G401.6 (cell line): ENCODE results near the gene COL4A5.

Experiments used
- FAIRE-seq: peaks from 2 replicates; lab custom pipeline; 2012; peaks lifted over from hg19 to GRCh38; lab: Jason Lieb, UNC

COL4A5 gene

GRCh38 chrX:108641589-108642272, 202.1 kb downstream of the COL4A5 start:
- FAIRE-seq, result no peak

- FAIRE-seq, result no peak
These were observed 202.6 kb downstream of the COL4A5 start for GRCh38 chrX:108642273-108642628.

- no peak for FAIRE-seq
These were observed 225.1 kb downstream of the COL4A5 start for GRCh38 chrX:108664701-108665100.

- FAIRE-seq, result no peak
These were observed 226.5 kb downstream of the COL4A5 start for GRCh38 chrX:108666101-108666500.

- no peak for FAIRE-seq
These were observed 231.9 kb downstream of the COL4A5 start for GRCh38 chrX:108671526-108671925.

- no peak for FAIRE-seq
These were observed 257.1 kb downstream of the COL4A5 start for GRCh38 chrX:108696690-108697089.

- FAIRE-seq, result peak; percentile 76
These were observed 259.7 kb downstream of the COL4A5 start for GRCh38 chrX:108699368-108699767.

GRCh38 chrX:108701633-108702032, 262.0 kb downstream of the COL4A5 start:
- FAIRE-seq, result no peak

GRCh38 chrX:108702530-108702929, 262.9 kb downstream of the COL4A5 start:
- FAIRE-seq, result no peak

GRCh38 chrX:108704839-108705238, 265.2 kb downstream of the COL4A5 start:
- no peak for FAIRE-seq

- no peak for FAIRE-seq
These were observed 273.2 kb downstream of the COL4A5 start for GRCh38 chrX:108712886-108713285.

- no peak for FAIRE-seq
These were observed 282.9 kb downstream of the COL4A5 start for GRCh38 chrX:108722561-108722960.

GRCh38 chrX:108726748-108727147, 287.1 kb downstream of the COL4A5 start:
- no peak for FAIRE-seq

- FAIRE-seq, result no peak
These were observed 291.5 kb downstream of the COL4A5 start for GRCh38 chrX:108731153-108731552.

GRCh38 chrX:108732630-108733321, 293.1 kb downstream of the COL4A5 start:
- FAIRE-seq, result no peak

- no peak for FAIRE-seq
These were observed 294.8 kb downstream of the COL4A5 start for GRCh38 chrX:108734426-108734825.

- no peak for FAIRE-seq
These were observed 295.5 kb downstream of the COL4A5 start for GRCh38 chrX:108735091-108735678.

- FAIRE-seq, result no peak
These were observed 296.3 kb downstream of the COL4A5 start for GRCh38 chrX:108735679-108736508.

GRCh38 chrX:108736509-108737479, 297.2 kb downstream of the COL4A5 start, which contains the start of gene IRS4:
Gene IRS4, minus strand, starts transcription at chrX:108736563.
- FAIRE-seq, result no peak

- FAIRE-seq, result no peak
These were observed 298.1 kb downstream of the COL4A5 start for GRCh38 chrX:108737754-108738153.

- no peak for FAIRE-seq
These were observed 300.7 kb downstream of the COL4A5 start for GRCh38 chrX:108740299-108740774.
